Skeletal muscle satellite cell (primary cell): ENCODE measurements around the gene MARCHF9.
A peak's percentile ranks its signal among the peaks of the same experiment; 100 is the strongest.

Experiments used
- H3K27me3 ChIP-seq: 2 replicates; pipeline ENCODE4 v1.7.0; 2013; ENCODE audit warnings: low read length; ENCODE audit not compliant: control insufficient read depth, insufficient read depth
- H3K36me3 ChIP-seq: 2 replicates; pipeline ENCODE4 v1.7.0; 2013; ENCODE audit warnings: mild to moderate bottlenecking, control low read depth, low read length; ENCODE audit not compliant: insufficient read depth
- H3K4me1 ChIP-seq: 2 replicates; pipeline ENCODE4 v1.7.0; 2013; ENCODE audit warnings: low read length; ENCODE audit not compliant: control insufficient read depth, insufficient read depth
- H3K4me2 ChIP-seq: 2 replicates; pipeline ENCODE4 v1.7.0; 2013; ENCODE audit warnings: mild to moderate bottlenecking, low read length
- H3K4me3 ChIP-seq: 2 replicates; pipeline ENCODE4 v1.7.0; 2013; ENCODE audit warnings: low read length
- H3K9ac ChIP-seq: 2 replicates; pipeline ENCODE4 v1.7.0; 2013; ENCODE audit warnings: mild to moderate bottlenecking, low read depth, low read length, moderate library complexity
- H3K9me3 ChIP-seq: replicated peaks from 2 replicates; pipeline ENCODE4 v1.7.0; 2013; ENCODE audit warnings: mild to moderate bottlenecking, control low read depth, low read length

MARCHF9 gene

GRCh38 chr12:57726151-57726883, 28.6 kb upstream of the MARCHF9 start:
- Histone ChIP-seq H3K9ac (peak overlapping the region; percentile 82), H3K27me3 (peaks cover 7% of the 10 kb centered on the region), H3K4me2 (peak overlapping the region; percentile 87), H3K36me3 (peaks cover 6% of the 10 kb centered on the region), H3K4me1 (peaks cover 9% of the 10 kb centered on the region), H3K9me3 (no peaks in the 10 kb centered on the region), H3K4me3 (peak overlapping the region; percentile 86)

GRCh38 chr12:57726884-57727757, 27.8 kb upstream of the MARCHF9 start:
- H3K9ac ChIP-seq: peak overlapping the region; percentile 82
- H3K4me1 ChIP-seq: peaks cover 9% of the 10 kb centered on the region
- H3K4me3 ChIP-seq: peak overlapping the region; percentile 86
- no peaks in the 10 kb centered on the region for H3K36me3 ChIP-seq
- H3K4me2 ChIP-seq: peak overlapping the region; percentile 87
- H3K9me3 ChIP-seq: no peaks in the 10 kb centered on the region
- H3K27me3 ChIP-seq: peaks cover 7% of the 10 kb centered on the region

GRCh38 chr12:57727758-57728395, 27.0 kb upstream of the MARCHF9 start:
- H3K36me3 ChIP-seq: no peaks in the 10 kb centered on the region
- H3K27me3 ChIP-seq: peaks cover 12% of the 10 kb centered on the region
- H3K4me3 ChIP-seq: no peak overlapping the region
- peaks cover 9% of the 10 kb centered on the region for H3K4me1 ChIP-seq
- H3K4me2 ChIP-seq: no peak overlapping the region
- no peak overlapping the region for H3K9ac ChIP-seq
- no peaks in the 10 kb centered on the region for H3K9me3 ChIP-seq

GRCh38 chr12:57729321-57729844, 25.5 kb upstream of the MARCHF9 start:
- Histone ChIP-seq H3K9me3 (no peaks in the 10 kb centered on the region), H3K36me3 (no peaks in the 10 kb centered on the region), H3K4me2 (no peak overlapping the region), H3K4me3 (no peak overlapping the region), H3K9ac (no peak overlapping the region), H3K27me3 (peaks cover 21% of the 10 kb centered on the region), H3K4me1 (peaks cover 9% of the 10 kb centered on the region)

GRCh38 chr12:57730336-57731067, 24.4 kb upstream of the MARCHF9 start:
- Histone ChIP-seq H3K9ac (no peak overlapping the region), H3K9me3 (no peaks in the 10 kb centered on the region), H3K27me3 (peaks cover 32% of the 10 kb centered on the region), H3K36me3 (no peaks in the 10 kb centered on the region), H3K4me1 (peaks cover 9% of the 10 kb centered on the region), H3K4me2 (no peak overlapping the region), H3K4me3 (no peak overlapping the region)

- Histone ChIP-seq H3K4me3 (no peak overlapping the region), H3K27me3 (peaks cover 42% of the 10 kb centered on the region), H3K4me1 (peaks cover 17% of the 10 kb centered on the region), H3K9ac (no peak overlapping the region), H3K9me3 (no peaks in the 10 kb centered on the region), H3K36me3 (no peaks in the 10 kb centered on the region), H3K4me2 (no peak overlapping the region)
These were observed 23.4 kb upstream of the MARCHF9 start for GRCh38 chr12:57731411-57732080.

GRCh38 chr12:57732270-57732669, 22.6 kb upstream of the MARCHF9 start:
- no peak overlapping the region for H3K9ac ChIP-seq
- no peaks in the 10 kb centered on the region for H3K36me3 ChIP-seq
- peaks cover 12% of the 10 kb centered on the region for H3K4me1 ChIP-seq
- no peak overlapping the region for H3K4me2 ChIP-seq
- no peak overlapping the region for H3K4me3 ChIP-seq
- H3K27me3 ChIP-seq: peaks cover 49% of the 10 kb centered on the region
- no peaks in the 10 kb centered on the region for H3K9me3 ChIP-seq

- no peaks in the 10 kb centered on the region for H3K36me3 ChIP-seq
These were observed 21.9 kb upstream of the MARCHF9 start for GRCh38 chr12:57732726-57733593.

GRCh38 chr12:57733928-57734327, 21.0 kb upstream of the MARCHF9 start:
- H3K9ac ChIP-seq: no peak overlapping the region
- H3K4me1 ChIP-seq: peaks cover 19% of the 10 kb centered on the region
- no peaks in the 10 kb centered on the region for H3K9me3 ChIP-seq
- H3K4me2 ChIP-seq: no peak overlapping the region
- H3K36me3 ChIP-seq: no peaks in the 10 kb centered on the region
- H3K4me3 ChIP-seq: no peak overlapping the region
- H3K27me3 ChIP-seq: peaks cover 57% of the 10 kb centered on the region

More at GRCh38 chr12:57732726-57733593, 21.9 kb upstream of the MARCHF9 start:
- peaks cover 56% of the 10 kb centered on the region for H3K27me3 ChIP-seq
- no peaks in the 10 kb centered on the region for H3K9me3 ChIP-seq
- H3K4me3 ChIP-seq: no peak overlapping the region
- H3K4me2 ChIP-seq: no peak overlapping the region
- no peak overlapping the region for H3K9ac ChIP-seq
- peaks cover 18% of the 10 kb centered on the region for H3K4me1 ChIP-seq

GRCh38 chr12:57734591-57734990, 20.3 kb upstream of the MARCHF9 start:
- Histone ChIP-seq H3K4me1 (peaks cover 19% of the 10 kb centered on the region), H3K36me3 (no peaks in the 10 kb centered on the region), H3K4me2 (no peak overlapping the region), H3K9ac (no peak overlapping the region), H3K4me3 (no peak overlapping the region), H3K9me3 (no peaks in the 10 kb centered on the region), H3K27me3 (peaks cover 64% of the 10 kb centered on the region)
